ENCODE data around the gene ERICH2. TPM values are rescaled to one million over a fixed set of nuclear protein-coding genes. Genes with fewer than 3 reads are reported as not detected.

The ERICH2 gene
- total RNA-seq, 1 donor from 2014 or later: not detected

DNA sequence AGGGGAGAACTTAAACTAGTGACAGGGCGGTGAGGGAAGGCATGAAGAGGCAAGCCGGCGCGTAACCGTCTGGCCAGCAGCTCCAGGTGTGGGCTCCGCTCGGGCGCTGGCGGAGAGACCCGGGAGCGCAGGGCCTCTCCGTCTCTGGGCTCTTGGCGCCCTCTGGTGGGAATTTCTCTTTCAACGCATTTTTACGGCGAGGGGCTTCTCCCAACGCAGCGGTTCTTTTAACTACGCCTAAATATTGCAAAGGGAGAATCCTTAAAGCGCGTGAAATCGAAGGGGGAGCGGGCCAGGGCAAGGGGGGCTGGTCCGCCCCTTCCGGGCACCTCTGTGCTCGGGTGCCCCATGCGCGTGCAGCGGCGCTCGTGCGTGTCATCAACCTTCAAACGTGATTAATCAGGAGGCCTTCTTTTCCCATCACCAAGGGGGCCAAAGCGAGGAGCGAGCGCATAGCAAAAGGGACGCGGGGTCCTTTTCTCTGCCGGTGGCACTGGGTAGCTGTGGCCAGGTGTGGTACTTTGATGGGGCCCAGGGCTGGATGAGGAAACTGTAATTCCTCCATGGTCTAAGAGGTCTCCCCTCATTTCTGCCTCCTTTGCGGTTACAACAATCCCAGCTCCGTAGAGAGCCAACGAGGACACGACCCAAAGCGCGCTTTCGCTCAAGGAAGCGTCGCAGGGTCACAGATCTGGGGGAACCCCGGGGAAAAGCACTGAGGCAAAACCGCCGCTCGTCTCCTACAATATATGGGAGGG lies 45.7 kb downstream of the ERICH2 start:
- intact Hi-C loops (cut with DNase I): loop anchor here (10.0 kb wide), 3 partner anchors 101 to 441 kb away; partner anchors contain the start of gene SP5
- TF ChIP-seq POLR2AphosphoS5 (IDR thresholded peaks at IDR 0.05; ENCODE audit: insufficient read depth in 1 of 2, low read depth in 1 of 2): no peak
- TF ChIP-seq, protein P1, sequence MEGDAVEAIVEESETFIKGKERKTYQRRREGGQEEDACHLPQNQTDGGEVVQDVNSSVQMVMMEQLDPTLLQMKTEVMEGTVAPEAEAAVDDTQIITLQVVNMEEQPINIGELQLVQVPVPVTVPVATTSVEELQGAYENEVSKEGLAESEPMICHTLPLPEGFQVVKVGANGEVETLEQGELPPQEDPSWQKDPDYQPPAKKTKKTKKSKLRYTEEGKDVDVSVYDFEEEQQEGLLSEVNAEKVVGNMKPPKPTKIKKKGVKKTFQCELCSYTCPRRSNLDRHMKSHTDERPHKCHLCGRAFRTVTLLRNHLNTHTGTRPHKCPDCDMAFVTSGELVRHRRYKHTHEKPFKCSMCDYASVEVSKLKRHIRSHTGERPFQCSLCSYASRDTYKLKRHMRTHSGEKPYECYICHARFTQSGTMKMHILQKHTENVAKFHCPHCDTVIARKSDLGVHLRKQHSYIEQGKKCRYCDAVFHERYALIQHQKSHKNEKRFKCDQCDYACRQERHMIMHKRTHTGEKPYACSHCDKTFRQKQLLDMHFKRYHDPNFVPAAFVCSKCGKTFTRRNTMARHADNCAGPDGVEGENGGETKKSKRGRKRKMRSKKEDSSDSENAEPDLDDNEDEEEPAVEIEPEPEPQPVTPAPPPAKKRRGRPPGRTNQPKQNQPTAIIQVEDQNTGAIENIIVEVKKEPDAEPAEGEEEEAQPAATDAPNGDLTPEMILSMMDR (IDR thresholded peaks at IDR 0.05): peak; percentile 32 to 86 (median 67)
- no peak for TF ChIP-seq POLR2A (IDR thresholded peaks at IDR 0.05)
- no peak for DNase-seq (ENCODE audit: extremely low spot score in 2 of 2)
- H3K27me3 ChIP-seq: peaks cover 52% of the 10 kb centered on the region
- no peak overlapping the region for H3K27ac ChIP-seq
- peaks cover 60% of the 10 kb centered on the region for H3K4me1 ChIP-seq
- no peaks in the 10 kb centered on the region for H3K36me3 ChIP-seq
- no peaks in the 10 kb centered on the region for H3K9me3 ChIP-seq
- H3K4me3 ChIP-seq: peak overlapping the region; percentile 34 to 41

DNA sequence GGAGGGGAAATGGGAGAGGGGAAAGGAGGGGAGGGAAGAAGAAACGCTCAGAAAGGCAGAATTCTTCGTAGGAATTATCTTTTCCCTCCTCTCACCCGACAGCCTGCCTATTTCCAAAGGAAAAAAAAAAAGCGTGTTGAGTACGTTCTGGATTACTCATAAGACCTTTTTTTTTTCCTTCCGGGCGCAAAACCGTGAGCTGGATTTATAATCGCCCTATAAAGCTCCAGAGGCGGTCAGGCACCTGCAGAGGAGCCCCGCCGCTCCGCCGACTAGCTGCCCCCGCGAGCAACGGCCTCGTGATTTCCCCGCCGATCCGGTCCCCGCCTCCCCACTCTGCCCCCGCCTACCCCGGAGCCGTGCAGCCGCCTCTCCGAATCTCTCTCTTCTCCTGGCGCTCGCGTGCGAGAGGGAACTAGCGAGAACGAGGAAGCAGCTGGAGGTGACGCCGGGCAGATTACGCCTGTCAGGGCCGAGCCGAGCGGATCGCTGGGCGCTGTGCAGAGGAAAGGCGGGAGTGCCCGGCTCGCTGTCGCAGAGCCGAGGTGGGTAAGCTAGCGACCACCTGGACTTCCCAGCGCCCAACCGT lies 46.4 kb downstream of the ERICH2 start, which contains the start of gene GAD1:
Gene GAD1 (plus strand): TSS at position 384 of the 589 bp plus-strand sequence. CDS start 1,705 bp downstream, outside the sequence.
- no peaks in the 10 kb centered on the region for H3K36me3 ChIP-seq
- H3K27ac ChIP-seq: no peak within 1 kb of the TSS
- H3K27me3 ChIP-seq: peaks cover 52% of the 10 kb centered on the region
- peak within 1 kb of the TSS; percentile 34 to 41 for H3K4me3 ChIP-seq
- TF ChIP-seq POLR2A (IDR thresholded peaks at IDR 0.05) (no peak), POLR2AphosphoS5 (IDR thresholded peaks at IDR 0.05; ENCODE audit: insufficient read depth in 1 of 2, low read depth in 1 of 2) (peak in 1 of 2 donors; percentile 9)
- TF ChIP-seq, protein P1 (IDR thresholded peaks at IDR 0.05): no peak
- H3K4me1 ChIP-seq: peaks cover 66% of the 10 kb centered on the region
- no peaks in the 10 kb centered on the region for H3K9me3 ChIP-seq
- intact Hi-C loops (cut with DNase I): loop anchor here (10.0 kb wide), 3 partner anchors 102 to 442 kb away; partner anchors contain the start of gene SP5
- no peak for DNase-seq (ENCODE audit: extremely low spot score in 2 of 2)

DNA sequence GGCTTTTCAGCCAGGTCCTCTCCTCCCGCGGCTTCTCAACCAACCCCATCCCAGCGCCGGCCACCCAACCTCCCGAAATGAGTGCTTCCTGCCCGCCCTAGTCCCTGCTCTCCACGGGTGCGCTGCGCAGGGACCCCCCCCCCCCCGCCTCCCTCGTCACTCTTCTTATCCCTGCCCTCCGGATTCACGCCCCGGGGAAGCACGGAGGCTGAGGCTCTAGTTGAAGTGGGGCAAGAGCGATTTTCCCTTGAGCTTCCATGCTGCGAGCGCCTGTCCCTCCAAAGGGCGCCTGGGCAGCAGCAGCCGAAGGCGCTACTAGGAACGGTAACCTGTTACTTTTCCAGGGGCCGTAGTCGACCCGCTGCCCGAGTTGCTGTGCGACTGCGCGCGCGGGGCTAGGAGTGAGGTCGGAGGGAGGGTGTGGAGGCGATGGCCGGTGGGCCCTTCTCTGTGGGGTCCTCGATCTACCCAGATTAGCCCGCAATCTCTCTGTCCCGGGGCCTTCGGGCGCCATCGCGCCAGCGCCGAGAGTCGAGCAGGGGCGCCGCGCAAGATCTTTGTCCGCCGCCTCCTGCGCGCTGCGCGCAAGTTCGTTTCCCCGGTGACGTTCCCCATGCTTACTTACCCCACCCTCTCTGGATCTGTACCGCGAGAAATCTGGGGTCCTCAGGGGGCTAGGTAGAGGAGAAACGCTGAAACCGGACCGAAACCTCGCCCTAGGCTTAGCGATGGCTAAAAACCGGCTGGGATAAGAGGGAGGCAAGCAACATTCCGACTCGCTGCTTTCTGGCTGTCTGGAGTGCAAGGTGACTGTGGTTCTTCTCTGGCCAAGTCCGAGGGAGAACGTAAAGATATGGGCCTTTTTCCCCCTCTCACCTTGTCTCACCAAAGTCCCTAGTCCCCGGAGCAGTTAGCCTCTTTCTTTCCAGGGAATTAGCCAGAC lies 47.2 kb downstream of the ERICH2 start:
- DNase-seq (ENCODE audit: extremely low spot score in 2 of 2): no peak
- Histone ChIP-seq H3K4me3 (peak overlapping the region; percentile 34 to 41), H3K27me3 (peaks cover 59% of the 10 kb centered on the region), H3K36me3 (no peaks in the 10 kb centered on the region), H3K4me1 (peaks cover 74% of the 10 kb centered on the region), H3K27ac (no peak overlapping the region), H3K9me3 (no peaks in the 10 kb centered on the region)
- TF ChIP-seq, protein P1 (IDR thresholded peaks at IDR 0.05): no peak
- TF ChIP-seq POLR2A (IDR thresholded peaks at IDR 0.05): no peak
- intact Hi-C loops (cut with DNase I): loop anchor here (10.0 kb wide), 3 partner anchors 103 to 443 kb away; partner anchors contain the start of gene SP5

DNA sequence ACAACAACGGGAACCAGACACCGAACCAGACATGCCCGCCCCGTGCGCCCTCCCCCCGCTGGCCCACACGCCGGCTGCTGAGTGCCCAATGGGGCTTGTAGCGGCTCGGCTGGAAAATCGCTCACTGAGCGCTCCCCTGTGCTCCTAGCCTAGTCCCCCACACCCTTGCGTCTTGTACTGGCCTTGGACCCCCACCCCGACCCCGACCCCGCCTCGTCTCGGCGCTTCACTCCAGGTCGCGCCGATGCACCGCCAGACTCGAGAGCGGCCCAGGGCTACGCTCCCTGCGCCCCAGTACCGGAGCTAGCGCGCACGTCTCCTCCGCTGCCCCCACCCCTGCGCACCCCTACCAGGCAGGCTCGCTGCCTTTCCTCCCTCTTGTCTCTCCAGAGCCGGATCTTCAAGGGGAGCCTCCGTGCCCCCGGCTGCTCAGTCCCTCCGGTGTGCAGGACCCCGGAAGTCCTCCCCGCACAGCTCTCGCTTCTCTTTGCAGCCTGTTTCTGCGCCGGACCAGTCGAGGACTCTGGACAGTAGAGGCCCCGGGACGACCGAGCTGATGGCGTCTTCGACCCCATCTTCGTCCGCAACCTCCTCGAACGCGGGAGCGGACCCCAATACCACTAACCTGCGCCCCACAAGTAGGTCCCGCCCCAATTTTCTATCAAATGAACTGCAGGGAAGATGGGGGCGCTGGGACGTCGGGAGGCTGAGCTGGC lies 48.0 kb downstream of the ERICH2 start:
- no peak for TF ChIP-seq POLR2AphosphoS5 (IDR thresholded peaks at IDR 0.05; ENCODE audit: insufficient read depth in 1 of 2, low read depth in 1 of 2)
- H3K4me3 ChIP-seq: peak overlapping the region; percentile 34 to 41
- DNase-seq (ENCODE audit: extremely low spot score in 2 of 2): no peak
- peaks cover 65% of the 10 kb centered on the region for H3K27me3 ChIP-seq
- intact Hi-C loops (cut with DNase I): loop anchor here (10.0 kb wide), 3 partner anchors 103 to 443 kb away; partner anchors contain the start of gene SP5
- H3K27ac ChIP-seq: no peak overlapping the region
- H3K9me3 ChIP-seq: no peaks in the 10 kb centered on the region
- no peaks in the 10 kb centered on the region for H3K36me3 ChIP-seq
- H3K4me1 ChIP-seq: peaks cover 79% of the 10 kb centered on the region
